Measurements from ENCODE around the gene SRI. TPM values are rescaled to one million over a fixed set of nuclear protein-coding genes. Genes with fewer than 3 reads are reported as not detected.

SRI gene
- total and polyA plus RNA-seq, 4 donors = 20.4 to 70.0 (median 39.6) TPM

- TF ChIP-seq, protein P1, sequence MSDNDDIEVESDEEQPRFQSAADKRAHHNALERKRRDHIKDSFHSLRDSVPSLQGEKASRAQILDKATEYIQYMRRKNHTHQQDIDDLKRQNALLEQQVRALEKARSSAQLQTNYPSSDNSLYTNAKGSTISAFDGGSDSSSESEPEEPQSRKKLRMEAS (IDR thresholded peaks at IDR 0.05) = no peak
- TF ChIP-seq RXRA (IDR thresholded peaks at IDR 0.05) (no peak), YY1 (IDR thresholded peaks at IDR 0.05) (no peak)
These were observed 16.4 kb downstream of the SRI start (continued) for GRCh38 chr7:88203401-88203800.

DNA sequence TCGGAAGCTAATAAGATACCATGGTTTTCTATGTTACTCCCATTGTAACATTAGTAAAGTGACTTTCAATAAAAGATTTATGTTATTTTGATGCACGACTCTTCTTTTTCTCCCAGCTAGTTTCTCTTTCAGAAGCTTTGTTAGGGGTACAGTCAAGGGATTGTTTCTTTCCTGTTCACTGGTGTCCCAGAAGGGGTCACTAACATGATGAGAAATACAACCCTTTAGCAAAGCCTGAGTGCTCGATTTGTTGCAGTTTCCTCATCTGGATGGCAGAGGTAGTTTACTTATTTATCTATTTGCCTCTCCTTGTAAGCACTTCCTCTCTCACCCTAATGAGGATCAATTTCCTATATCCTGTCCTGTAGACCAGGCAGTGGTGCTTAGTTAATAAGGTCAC is 17.0 kb downstream of the SRI start:
- peaks cover 1 to 34% (median 28%) of the 10 kb centered on the region in 4 donors for H3K36me3 ChIP-seq (ENCODE audit: control insufficient read depth in 4 of 4, insufficient read depth in 3 of 4, low read depth in 1 of 4, low read length in 3 of 4)
- no peak overlapping the region for H3K4me3 ChIP-seq (ENCODE audit: low read depth in 1 of 3, low read length in 3 of 3)
- TF ChIP-seq YY1 (IDR thresholded peaks at IDR 0.05) (no peak), EGR1 (IDR thresholded peaks at IDR 0.05; ENCODE audit: low read depth in 2 of 2) (no peak), NR2F2 (IDR thresholded peaks at IDR 0.05) (no peak), REST (IDR thresholded peaks at IDR 0.05) (no peak), CTCF (IDR thresholded peaks at IDR 0.05; ENCODE audit: low read depth, low read length, missing input control) (no peak), HNF4G (IDR thresholded peaks at IDR 0.05) (no peak), SP1 (IDR thresholded peaks at IDR 0.05) (no peak), FOXA1 (IDR thresholded peaks at IDR 0.05) (no peak), GABPA (IDR thresholded peaks at IDR 0.05 in 1 of 2, conservative IDR thresholded peaks at IDR 0.05 in 1 of 2) (no peak), RXRA (IDR thresholded peaks at IDR 0.05) (no peak)
- TF ChIP-seq, protein P1 (IDR thresholded peaks at IDR 0.05) = no peak
- TF ChIP-seq, protein P2, sequence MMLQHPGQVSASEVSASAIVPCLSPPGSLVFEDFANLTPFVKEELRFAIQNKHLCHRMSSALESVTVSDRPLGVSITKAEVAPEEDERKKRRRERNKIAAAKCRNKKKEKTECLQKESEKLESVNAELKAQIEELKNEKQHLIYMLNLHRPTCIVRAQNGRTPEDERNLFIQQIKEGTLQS (IDR thresholded peaks at IDR 0.05) = no peak
- no peak for DNase-seq (ENCODE audit: low spot score)
- no peak overlapping the region for H3K9ac ChIP-seq (ENCODE audit: low read depth in 1 of 2, low read length in 2 of 2)
- no peak overlapping the region for H3K27ac ChIP-seq (ENCODE audit: low read depth in 1 of 2, low read length in 2 of 2)
- no peaks in the 10 kb centered on the region for H3K9me3 ChIP-seq (ENCODE audit: control insufficient read depth in 4 of 4, low read length in 3 of 4)
- no peaks in the 10 kb centered on the region for H3K4me1 ChIP-seq (ENCODE audit: control insufficient read depth in 4 of 4, insufficient read depth in 4 of 4, low read length in 3 of 4)
- WGBS = 87% methylated on average over 3 of the region's 3 CpGs
- no peaks in the 10 kb centered on the region for H3K27me3 ChIP-seq (ENCODE audit: control insufficient read depth in 4 of 4, insufficient read depth in 4 of 4, low read length in 3 of 4)

- Histone ChIP-seq H3K27ac (ENCODE audit: low read depth in 1 of 2, low read length in 2 of 2) (no peak overlapping the region), H3K4me1 (ENCODE audit: control insufficient read depth in 4 of 4, insufficient read depth in 4 of 4, low read length in 3 of 4) (no peaks in the 10 kb centered on the region), H3K27me3 (ENCODE audit: control insufficient read depth in 4 of 4, insufficient read depth in 4 of 4, low read length in 3 of 4) (no peaks in the 10 kb centered on the region), H3K4me3 (ENCODE audit: low read depth in 1 of 3, low read length in 3 of 3) (no peak overlapping the region), H3K9ac (ENCODE audit: low read depth in 1 of 2, low read length in 2 of 2) (no peak overlapping the region), H3K36me3 (ENCODE audit: control insufficient read depth in 4 of 4, insufficient read depth in 3 of 4, low read depth in 1 of 4, low read length in 3 of 4) (peaks cover 1 to 30% (median 24%) of the 10 kb centered on the region in 4 donors), H3K9me3 (ENCODE audit: control insufficient read depth in 4 of 4, low read length in 3 of 4) (no peaks in the 10 kb centered on the region)
- no peak for DNase-seq (ENCODE audit: low spot score)
- WGBS = 84% methylated on average over 5 of the region's 5 CpGs
- TF ChIP-seq REST (IDR thresholded peaks at IDR 0.05) = no peak
- no peak for TF ChIP-seq GABPA (IDR thresholded peaks at IDR 0.05 in 1 of 2, conservative IDR thresholded peaks at IDR 0.05 in 1 of 2)
- TF ChIP-seq RAD21 (IDR thresholded peaks at IDR 0.05) = no peak
- no peak for TF ChIP-seq CTCF (IDR thresholded peaks at IDR 0.05; ENCODE audit: low read depth, low read length, missing input control)
- TF ChIP-seq, protein P1 (IDR thresholded peaks at IDR 0.05) = no peak
- TF ChIP-seq, protein P2 (IDR thresholded peaks at IDR 0.05) = no peak
- no peak for TF ChIP-seq HNF4G (IDR thresholded peaks at IDR 0.05)
- no peak for TF ChIP-seq FOXA1 (IDR thresholded peaks at IDR 0.05)
- no peak for TF ChIP-seq HNF4A (conservative IDR thresholded peaks at IDR 0.05)
- TF ChIP-seq YY1 (IDR thresholded peaks at IDR 0.05) = no peak
- no peak for TF ChIP-seq SP1 (IDR thresholded peaks at IDR 0.05)
These were observed 17.6 kb downstream of the SRI start for GRCh38 chr7:88202278-88202677.
